Measurements from ENCODE around the gene ASNSD1.
"Not testable (repeated sequence)": the region's sequence is repeated elsewhere in the genome, so short reads cannot be mapped to it uniquely, and the experiment has no call there.

The ASNSD1 gene

DNA sequence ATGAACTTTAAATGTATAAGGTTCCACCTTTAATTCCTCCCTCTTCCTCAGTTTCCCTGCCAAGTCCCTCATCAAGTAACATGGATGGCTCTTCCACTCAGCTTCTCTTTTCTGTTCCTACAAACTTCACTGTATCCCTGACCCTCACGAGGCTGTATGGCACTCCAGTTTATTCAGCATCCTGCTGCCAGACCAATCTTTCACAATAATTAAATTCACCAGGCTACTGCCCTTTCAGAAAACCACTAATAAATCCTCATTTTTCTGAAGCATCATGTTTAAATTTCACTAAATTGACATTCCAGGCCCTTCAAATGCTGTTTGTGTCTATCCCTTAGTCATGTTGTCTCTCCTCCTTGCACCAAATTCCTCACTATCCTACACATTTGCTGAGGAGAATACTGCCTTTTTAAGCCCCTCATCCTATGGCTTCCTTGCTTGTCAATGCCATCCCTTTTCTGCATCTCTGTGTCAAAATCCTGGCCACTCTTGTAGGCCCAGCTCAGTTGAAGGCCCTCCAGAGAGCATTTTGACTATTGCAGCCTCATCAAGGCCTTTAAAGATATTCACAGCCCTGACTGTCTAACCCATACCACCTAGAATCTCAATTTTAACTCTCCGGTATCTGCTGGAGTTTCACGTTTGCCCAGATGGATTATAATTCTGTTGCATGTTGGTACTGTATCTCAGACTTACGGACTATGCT is 22.8 kb upstream of the ASNSD1 start:
- no peak overlapping the region for H3K9ac ChIP-seq (ENCODE audit: insufficient read length)
- no peak overlapping the region for H3K4me3 ChIP-seq
- DNase-seq (ENCODE audit: low read depth, low spot score), result no peak
- H3K36me3 ChIP-seq (ENCODE audit: insufficient read depth, low read length), result no peaks in the 10 kb centered on the region
- TF ChIP-seq FOXP2 (optimal IDR thresholded peaks at IDR 0.05; ENCODE audit: control extremely low read depth, extremely low read length, insufficient read depth) (no peak), EZH2 (IDR thresholded peaks at IDR 0.05) (no peak)
- no peaks in the 10 kb centered on the region for H3K9me3 ChIP-seq (ENCODE audit: low read depth, low read length)
- no peak overlapping the region for H3K27ac ChIP-seq

DNA sequence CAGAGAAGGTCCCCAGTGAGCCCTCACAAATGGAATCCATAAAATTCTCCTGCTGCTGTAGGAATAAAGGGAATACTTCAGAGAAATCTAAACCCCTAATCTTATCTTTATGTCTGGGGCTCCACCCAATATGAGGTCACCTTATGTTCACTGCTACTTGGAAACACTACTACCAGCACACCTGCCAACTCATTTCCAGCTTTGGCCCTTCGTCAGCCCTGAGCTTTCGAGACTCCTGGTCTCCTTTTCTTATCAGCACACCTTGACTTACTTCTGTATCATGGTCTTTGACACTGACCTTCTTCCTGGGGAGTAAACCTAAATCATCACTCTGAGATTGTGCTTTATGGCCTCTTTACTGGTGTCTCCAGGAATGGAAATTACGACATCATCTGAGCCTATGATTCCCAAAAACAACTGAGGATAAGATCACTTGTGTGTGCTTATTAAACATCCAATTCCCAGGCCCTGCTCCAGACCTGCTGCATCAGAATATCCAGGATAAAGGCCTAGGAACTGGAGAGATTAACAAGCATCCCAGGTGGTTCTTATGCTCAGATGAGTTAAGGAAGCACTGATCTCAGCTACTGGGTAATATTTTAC is 22.2 kb upstream of the ASNSD1 start:
- Histone ChIP-seq H3K9me3 (ENCODE audit: low read depth, low read length) (no peaks in the 10 kb centered on the region), H3K36me3 (ENCODE audit: insufficient read depth, low read length) (no peaks in the 10 kb centered on the region), H3K9ac (ENCODE audit: insufficient read length) (no peak overlapping the region), H3K27ac (no peak overlapping the region), H3K4me3 (no peak overlapping the region)
- DNase-seq (ENCODE audit: low read depth, low spot score), result no peak
- no peak for TF ChIP-seq POLR2AphosphoS5 (IDR thresholded peaks at IDR 0.05; ENCODE audit: borderline replicate concordance, low read depth, low read length)
- no peak for TF ChIP-seq EZH2 (IDR thresholded peaks at IDR 0.05)
- no peak for TF ChIP-seq FOXP2 (optimal IDR thresholded peaks at IDR 0.05; ENCODE audit: control extremely low read depth, extremely low read length, insufficient read depth)

DNA sequence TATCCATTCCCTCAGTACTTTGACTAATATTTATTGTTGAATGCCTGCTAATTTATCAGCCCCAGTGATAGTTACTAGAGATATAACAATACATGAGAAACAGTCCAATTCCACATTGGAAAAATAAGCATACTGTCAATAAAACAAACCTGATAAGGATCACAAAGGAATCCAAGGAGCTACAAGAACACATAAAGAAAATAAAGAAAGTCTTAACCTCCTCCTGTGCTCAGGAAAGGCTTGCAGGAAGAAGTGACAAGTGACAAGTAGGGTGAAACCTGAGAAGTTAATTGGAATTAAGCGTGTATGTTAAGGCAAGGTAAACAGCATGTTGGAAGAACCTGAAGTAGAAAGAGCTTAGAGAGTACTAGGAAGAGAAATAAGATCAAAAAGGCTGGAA is 20.3 kb upstream of the ASNSD1 start:
- H3K9ac ChIP-seq (ENCODE audit: insufficient read length), result no peak overlapping the region
- no peaks in the 10 kb centered on the region for H3K36me3 ChIP-seq (ENCODE audit: insufficient read depth, low read length)
- no peak for DNase-seq (ENCODE audit: low read depth, low spot score)
- H3K9me3 ChIP-seq (ENCODE audit: low read depth, low read length), result no peaks in the 10 kb centered on the region
- TF ChIP-seq POLR2AphosphoS5 (IDR thresholded peaks at IDR 0.05; ENCODE audit: borderline replicate concordance, low read depth, low read length), result no peak
- no peak for TF ChIP-seq EZH2 (IDR thresholded peaks at IDR 0.05)
- no peak for TF ChIP-seq FOXP2 (optimal IDR thresholded peaks at IDR 0.05; ENCODE audit: control extremely low read depth, extremely low read length, insufficient read depth)
- H3K4me3 ChIP-seq, result no peak overlapping the region
- no peak overlapping the region for H3K27ac ChIP-seq

GRCh38 chr2:189641590-189641989 is 19.7 kb upstream of the ASNSD1 start:
- no peak overlapping the region for H3K4me3 ChIP-seq
- no peak overlapping the region for H3K27ac ChIP-seq
- no peaks in the 10 kb centered on the region for H3K9me3 ChIP-seq (ENCODE audit: low read depth, low read length)
- H3K9ac ChIP-seq (ENCODE audit: insufficient read length), result no peak overlapping the region
- no peaks in the 10 kb centered on the region for H3K36me3 ChIP-seq (ENCODE audit: insufficient read depth, low read length)
- no peak for DNase-seq (ENCODE audit: low read depth, low spot score)
- TF ChIP-seq EZH2 (IDR thresholded peaks at IDR 0.05), result no peak
- TF ChIP-seq FOXP2 (optimal IDR thresholded peaks at IDR 0.05; ENCODE audit: control extremely low read depth, extremely low read length, insufficient read depth), result no peak
- TF ChIP-seq POLR2AphosphoS5 (IDR thresholded peaks at IDR 0.05; ENCODE audit: borderline replicate concordance, low read depth, low read length), result no peak

DNA sequence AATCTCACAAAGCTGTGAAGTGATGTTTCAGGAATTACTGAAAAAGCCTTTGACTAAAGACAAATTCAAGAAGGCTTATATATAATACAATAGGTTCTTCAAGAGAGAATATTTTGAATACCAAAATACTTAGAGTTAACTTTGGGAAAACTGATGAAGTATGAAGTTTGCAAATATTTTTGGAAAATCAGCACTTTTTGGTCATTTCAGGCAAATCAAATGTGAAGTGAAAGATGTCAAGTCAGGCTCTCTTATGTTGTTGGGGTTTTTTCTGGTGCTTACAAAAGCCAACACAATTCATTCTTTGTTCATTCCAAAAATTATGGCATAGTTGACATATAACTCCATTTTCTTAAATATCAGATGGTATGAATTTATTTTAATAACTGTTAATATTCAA is 14.7 kb upstream of the ASNSD1 start:
- no peak overlapping the region for H3K9ac ChIP-seq (ENCODE audit: insufficient read length)
- H3K27ac ChIP-seq, result no peak overlapping the region
- no peaks in the 10 kb centered on the region for H3K36me3 ChIP-seq (ENCODE audit: insufficient read depth, low read length)
- TF ChIP-seq FOXP2 (optimal IDR thresholded peaks at IDR 0.05; ENCODE audit: control extremely low read depth, extremely low read length, insufficient read depth), result no peak
- TF ChIP-seq POLR2AphosphoS5 (IDR thresholded peaks at IDR 0.05; ENCODE audit: borderline replicate concordance, low read depth, low read length), result no peak
- TF ChIP-seq EZH2 (IDR thresholded peaks at IDR 0.05), result no peak
- no peak overlapping the region for H3K4me3 ChIP-seq
- H3K9me3 ChIP-seq (ENCODE audit: low read depth, low read length), result no peaks in the 10 kb centered on the region
- DNase-seq (ENCODE audit: low read depth, low spot score), result no peak

DNA sequence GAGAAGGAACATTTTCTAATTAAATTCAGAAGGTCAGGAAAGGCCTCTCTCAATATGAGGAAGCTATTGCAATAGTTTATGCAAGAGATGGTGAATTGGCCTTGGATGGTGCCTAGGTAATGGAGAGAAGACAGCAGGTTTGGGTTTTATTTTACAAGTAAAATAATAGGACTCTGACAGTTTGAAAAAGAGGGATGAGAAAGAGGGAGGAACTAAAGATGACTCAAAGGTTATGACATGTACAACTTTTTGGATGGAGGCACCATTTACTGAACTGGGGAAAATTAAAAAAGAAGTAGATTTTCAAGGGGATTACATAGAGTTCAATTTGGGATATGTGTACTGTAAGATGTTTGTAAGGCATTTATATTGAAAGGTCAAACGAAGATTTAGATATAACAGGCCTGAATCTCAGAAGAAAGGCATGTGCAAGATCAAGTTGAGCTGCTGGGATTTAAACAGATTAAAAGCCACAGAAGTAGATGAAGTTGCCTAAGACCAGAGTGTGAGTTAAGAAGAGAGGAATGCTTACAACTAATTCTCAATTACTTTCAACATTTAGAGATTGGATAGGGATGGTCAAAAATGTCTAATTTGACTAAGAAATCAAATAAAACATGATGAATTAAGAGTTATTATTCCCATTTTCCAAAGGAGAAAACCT is 12.3 kb upstream of the ASNSD1 start:
- TF ChIP-seq EZH2 (IDR thresholded peaks at IDR 0.05) (no peak), FOXP2 (optimal IDR thresholded peaks at IDR 0.05; ENCODE audit: control extremely low read depth, extremely low read length, insufficient read depth) (no peak), POLR2AphosphoS5 (IDR thresholded peaks at IDR 0.05; ENCODE audit: borderline replicate concordance, low read depth, low read length) (no peak)
- no peak overlapping the region for H3K9ac ChIP-seq (ENCODE audit: insufficient read length)
- H3K36me3 ChIP-seq (ENCODE audit: insufficient read depth, low read length), result no peaks in the 10 kb centered on the region
- no peak for DNase-seq (ENCODE audit: low read depth, low spot score)
- H3K27ac ChIP-seq, result no peak overlapping the region
- no peaks in the 10 kb centered on the region for H3K9me3 ChIP-seq (ENCODE audit: low read depth, low read length)
- H3K4me3 ChIP-seq, result no peak overlapping the region

- Histone ChIP-seq H3K27ac (no peak overlapping the region), H3K4me3 (no peak overlapping the region), H3K9me3 (ENCODE audit: low read depth, low read length) (no peaks in the 10 kb centered on the region), H3K36me3 (ENCODE audit: insufficient read depth, low read length) (no peaks in the 10 kb centered on the region), H3K9ac (ENCODE audit: insufficient read length) (no peak overlapping the region)
- TF ChIP-seq POLR2AphosphoS5 (IDR thresholded peaks at IDR 0.05; ENCODE audit: borderline replicate concordance, low read depth, low read length) (no peak), FOXP2 (optimal IDR thresholded peaks at IDR 0.05; ENCODE audit: control extremely low read depth, extremely low read length, insufficient read depth) (no peak), EZH2 (IDR thresholded peaks at IDR 0.05) (no peak)
- DNase-seq (ENCODE audit: low read depth, low spot score), result no peak
These were observed 10.0 kb upstream of the ASNSD1 start for GRCh38 chr2:189651284-189651683.

- DNase-seq (ENCODE audit: low read depth, low spot score); H3K9ac ChIP-seq (ENCODE audit: insufficient read length); H3K27ac ChIP-seq; H3K9me3 ChIP-seq (ENCODE audit: low read depth, low read length); H3K36me3 ChIP-seq (ENCODE audit: insufficient read depth, low read length); H3K4me3 ChIP-seq: not testable (repeated sequence)
These were observed 7.8 kb upstream of the ASNSD1 start for GRCh38 chr2:189653464-189653863.

Measured in SK-N-MC (cell line).